ENCODE results near the gene SULT1A4.
"Not testable (repeated sequence)": the region's sequence is repeated elsewhere in the genome, so short reads cannot be mapped to it uniquely, and the experiment has no call there.

SULT1A4 gene

GRCh38 chr16:29459706-29460646 is at the start of gene SULT1A4:
TSS of gene SULT1A4 (plus strand) at chr16:29459913. CDS start at chr16:29461386, 1,473 bp downstream.
- DNase-seq = not testable (repeated sequence)

DNA sequence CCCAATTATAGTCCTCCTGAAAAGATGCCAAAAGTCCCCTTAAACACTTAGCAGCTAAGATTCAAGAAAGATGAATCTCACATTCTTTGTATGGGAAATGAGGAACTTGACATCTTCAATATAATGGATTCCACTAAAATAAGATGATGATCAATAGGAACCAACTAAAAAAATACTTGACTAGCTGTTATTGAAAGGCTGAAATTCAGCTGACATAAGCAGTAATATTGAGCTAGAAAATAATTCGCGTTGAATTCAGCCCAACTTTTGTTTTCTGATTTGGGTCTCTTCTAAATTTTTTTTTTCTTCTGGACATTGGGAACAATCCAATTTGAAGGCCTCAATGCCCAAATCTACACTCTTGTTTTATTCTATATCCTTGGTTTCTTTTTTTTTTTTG is 36.1 kb upstream of the SULT1A4 start:
- DNase-seq = not testable (repeated sequence)

DNA sequence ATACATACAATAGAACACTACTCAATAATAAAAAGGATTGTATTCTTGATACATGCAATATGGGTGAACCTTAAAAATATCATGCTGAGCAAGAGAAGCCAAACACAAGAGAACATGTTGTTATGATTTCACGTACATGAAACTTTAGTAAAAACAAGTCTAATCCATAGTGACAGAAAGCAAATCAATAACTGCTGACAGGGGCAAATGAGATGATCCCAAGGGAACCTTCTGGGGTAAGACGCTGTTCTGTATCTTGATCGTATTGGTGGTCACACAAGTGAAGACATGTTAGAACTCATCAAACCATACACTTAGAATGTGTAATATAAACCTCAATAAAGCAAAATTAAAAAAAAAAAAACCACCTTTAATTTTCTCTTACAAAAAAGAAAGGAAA is 34.3 kb upstream of the SULT1A4 start:
- DNase-seq = not testable (repeated sequence)

DNA sequence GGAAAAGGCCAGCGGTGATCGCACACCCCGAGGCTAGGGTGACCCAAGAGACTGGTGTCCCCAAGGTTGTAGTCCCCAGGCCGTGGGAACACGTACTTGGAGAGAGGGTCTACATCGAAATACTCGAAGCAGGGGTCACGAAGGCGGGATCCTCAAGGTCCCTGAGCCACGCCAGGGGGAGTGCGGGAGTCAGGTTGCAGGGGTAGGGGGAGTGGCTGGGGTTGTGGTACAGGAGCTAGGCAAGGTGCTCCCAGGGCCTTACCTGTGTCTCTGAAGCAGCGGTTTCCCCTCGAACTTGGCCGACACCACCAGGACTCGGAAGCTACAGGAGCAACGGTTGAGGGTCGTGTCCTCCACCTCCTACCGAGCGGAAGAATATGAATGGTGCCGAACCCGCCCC is 6.0 kb upstream of the SULT1A4 start:
- DNase-seq = not testable (repeated sequence)

GRCh38 chr16:29454269-29454668 is 5.4 kb upstream of the SULT1A4 start, which contains the start of the genes BOLA2 and SLX1B:
TSS of gene BOLA2 (minus strand) at chr16:29454351. CDS start at chr16:29454253, 98 bp downstream.
TSS of gene SLX1B (plus strand) at chr16:29454533.
- not testable (repeated sequence) for DNase-seq

DNA sequence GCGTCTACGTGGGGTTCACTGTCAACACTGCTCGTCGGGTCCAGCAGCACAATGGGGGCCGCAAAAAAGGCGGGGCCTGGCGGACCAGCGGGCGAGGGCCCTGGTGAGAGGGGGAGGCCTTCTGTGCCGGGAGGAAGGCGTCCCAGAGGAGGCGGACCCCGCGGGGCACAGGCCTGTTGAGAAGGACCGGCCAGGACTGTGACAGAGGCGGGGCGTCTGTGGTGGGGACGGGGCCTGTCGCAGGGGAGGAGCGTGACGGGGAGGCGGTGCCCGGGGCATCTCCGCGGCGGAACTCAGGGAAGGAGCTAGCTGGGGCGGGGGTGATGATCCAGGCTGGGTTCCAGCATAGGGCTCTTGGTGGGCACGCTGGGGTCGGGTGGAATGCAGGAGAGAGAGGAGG is 4.9 kb upstream of the SULT1A4 start:
- not testable (repeated sequence) for DNase-seq

DNA sequence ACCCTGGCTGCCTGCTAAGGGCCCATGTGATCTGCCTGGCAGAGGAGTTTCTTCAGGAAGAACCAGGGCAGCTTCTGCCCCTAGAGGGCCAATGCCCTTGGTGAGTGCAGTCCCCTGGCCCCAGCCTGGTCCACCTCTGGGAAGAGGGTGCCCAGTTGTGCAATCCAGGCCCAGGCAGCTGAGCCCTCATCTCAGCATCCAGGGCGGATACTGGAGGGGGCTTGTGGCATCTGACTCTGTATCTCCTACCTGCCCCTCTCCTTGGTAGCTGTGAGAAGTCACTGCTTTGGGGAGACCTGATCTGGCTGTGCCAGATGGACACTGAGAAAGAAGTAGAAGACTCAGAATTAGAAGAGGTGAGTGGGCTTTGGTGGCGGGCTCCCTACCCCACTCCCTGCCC is 2.1 kb upstream of the SULT1A4 start:
- DNase-seq = not testable (repeated sequence)

DNA sequence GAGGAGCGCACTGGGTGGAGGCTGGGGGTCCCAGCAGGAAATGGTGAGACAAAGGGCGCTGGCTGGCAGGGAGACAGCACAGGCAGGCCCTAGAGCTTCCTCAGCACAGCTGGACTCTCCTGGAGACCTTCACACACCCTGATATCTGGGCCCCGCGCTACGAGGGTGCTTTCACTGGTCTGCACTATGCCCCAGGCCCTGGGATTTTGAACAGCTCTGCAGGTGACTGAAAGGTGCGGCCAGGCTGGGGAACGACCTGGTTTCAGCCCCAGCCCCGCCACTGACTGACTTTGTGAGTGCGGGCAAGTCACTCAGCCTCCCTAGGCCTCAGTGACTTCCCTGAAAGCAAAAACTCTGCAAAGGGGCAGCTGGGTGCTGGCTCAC is 926 bp downstream of the SULT1A4 start:
- DNase-seq = not testable (repeated sequence)

DNA sequence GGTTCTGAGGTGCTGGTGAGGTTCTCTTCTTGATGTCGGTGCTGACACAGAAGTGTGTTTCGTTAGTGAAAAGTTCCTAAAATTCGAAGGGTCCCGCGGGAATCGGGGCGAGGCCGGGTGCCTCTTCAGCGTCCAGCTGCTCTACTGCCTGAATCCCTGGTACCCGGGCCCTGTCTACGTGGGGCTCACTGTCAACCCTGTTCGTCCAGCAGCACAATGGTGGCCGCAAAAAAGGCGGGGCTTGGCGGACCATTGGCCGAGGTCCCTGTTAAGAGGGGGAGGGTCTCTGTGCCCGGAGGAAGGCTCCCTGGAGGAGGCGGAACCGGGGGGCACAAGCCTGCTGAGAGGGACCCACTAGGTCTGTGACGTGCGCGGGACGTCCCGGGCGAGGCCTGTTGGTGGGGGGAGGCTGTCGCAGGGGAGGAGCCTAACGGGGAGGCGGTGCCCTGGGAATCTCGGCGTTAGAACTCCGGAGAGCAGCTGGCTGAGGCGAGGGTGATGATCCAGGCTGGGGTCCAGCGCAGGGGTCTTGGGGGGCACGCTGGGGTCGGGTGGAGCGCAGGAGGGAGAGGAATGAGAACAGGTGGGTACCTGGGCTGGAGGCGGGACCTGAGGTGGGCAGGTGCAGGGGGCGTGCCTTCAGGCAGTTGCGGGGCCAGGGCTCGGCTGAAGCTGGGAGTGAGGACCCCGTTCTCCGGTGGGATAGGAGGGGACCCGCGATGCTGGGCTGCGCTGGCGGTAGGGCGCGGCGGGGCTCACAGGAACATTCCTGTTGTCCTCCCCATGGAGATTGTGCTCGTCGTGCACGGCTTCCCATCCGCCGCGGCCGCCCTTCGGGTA is 6.5 kb downstream of the SULT1A4 start:
- not testable (repeated sequence) for DNase-seq

DNA sequence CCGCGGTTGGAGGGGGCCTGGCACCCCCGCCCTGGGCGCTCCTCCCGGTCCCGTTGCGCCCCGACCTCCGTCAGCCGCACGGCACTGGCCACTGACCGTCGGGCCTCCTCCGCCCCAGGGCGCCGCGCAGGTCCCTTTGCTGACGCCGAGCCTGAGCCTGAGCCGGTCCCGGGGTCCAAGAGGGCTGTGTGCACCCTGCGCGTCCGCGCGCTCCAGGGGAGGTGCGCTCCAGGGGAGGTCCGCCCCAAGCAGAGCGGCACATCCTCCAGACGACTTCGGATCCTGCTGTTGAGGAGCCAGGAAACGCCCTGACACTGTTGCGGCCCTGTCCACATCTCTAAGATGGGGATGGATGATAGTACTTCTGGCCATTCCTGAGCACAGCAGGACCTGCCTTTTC is 7.2 kb downstream of the SULT1A4 start:
- not testable (repeated sequence) for DNase-seq

- DNase-seq = not testable (repeated sequence)
These were observed 8.1 kb downstream of the SULT1A4 start for GRCh38 chr16:29467654-29468366.

DNA sequence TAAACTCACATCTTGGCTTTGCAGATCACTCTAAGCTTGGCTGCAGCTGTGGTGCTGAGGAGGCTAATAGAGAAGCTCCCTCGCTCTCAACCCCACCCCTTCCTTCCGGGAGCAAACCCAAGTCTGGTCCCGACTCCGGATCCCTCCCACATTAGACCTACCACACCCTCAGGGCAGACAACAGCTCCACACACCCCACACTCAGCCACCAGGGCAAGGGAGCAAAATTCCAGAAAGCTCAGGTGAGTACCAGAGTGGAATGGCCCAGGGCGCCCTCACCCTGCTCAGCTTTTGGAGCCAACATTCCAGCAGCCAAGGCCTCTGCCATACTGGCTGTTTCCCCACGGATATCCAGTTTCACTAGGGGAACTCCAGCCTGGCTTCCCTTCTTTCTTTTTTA is 9.9 kb downstream of the SULT1A4 start:
- not testable (repeated sequence) for DNase-seq

DNA sequence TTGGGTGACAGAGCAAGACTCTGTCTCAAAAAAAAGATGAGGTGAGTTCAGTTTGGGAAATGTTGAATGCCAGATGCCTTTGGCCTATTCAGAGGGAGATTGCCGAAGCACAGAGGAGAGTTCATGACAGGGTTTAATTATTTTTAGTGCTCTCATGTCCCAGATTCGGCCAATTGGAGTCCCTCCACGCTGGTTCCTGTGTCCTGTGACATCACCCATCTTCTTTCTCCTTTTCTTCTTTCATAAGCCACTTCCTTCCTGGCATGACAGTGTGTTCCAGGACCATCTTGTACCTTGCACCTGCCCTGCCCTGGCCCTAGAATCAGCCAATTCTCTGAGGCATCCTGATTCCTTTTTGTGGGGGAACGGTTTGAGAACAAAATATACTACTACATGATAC is 12.4 kb downstream of the SULT1A4 start:
- not testable (repeated sequence) for DNase-seq

DNA sequence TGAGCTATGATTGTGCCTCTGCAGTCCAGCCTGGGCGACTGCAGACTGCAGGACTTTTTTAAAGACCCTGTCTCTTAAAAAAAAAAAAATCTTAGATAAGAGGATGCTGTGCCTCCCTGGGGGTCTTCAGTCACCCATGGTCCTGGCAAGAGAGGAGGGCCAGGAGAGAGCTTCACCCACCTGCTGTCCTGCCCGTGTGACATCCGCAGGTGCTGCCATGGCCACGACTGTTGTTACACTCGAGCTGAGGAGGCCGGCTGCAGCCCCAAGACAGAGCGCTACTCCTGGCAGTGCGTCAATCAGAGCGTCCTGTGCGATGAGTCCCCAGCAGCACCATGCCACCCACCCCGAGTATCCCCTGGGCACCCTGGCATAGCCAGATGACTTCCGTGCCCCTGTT is 22.6 kb downstream of the SULT1A4 start:
- not testable (repeated sequence) for DNase-seq

GRCh38 chr16:29506308-29506707 is 46.6 kb downstream of the SULT1A4 start, which contains the start of gene NPIPB12:
TSS of gene NPIPB12 (minus strand) at chr16:29506408.
- not testable (repeated sequence) for DNase-seq
